ENCODE measurements around the gene CFAP97D2.
"Not testable (repeated sequence)": the region's sequence is repeated elsewhere in the genome, so short reads cannot be mapped to it uniquely, and the experiment has no call there.

CFAP97D2 gene

GRCh38 chr13:114179087-114179658 lies at the start of gene CFAP97D2:
CFAP97D2 (plus strand) TSS chr13:114179257; CDS start chr13:114179331, 74 bp downstream.
- no peak for DNase-seq

- peak; percentile 38 for DNase-seq
Measured at GRCh38 chr13:114129649-114130062, 49.4 kb upstream of the CFAP97D2 start.

- no peak for DNase-seq
Measured at GRCh38 chr13:114130131-114130836, 48.8 kb upstream of the CFAP97D2 start.

GRCh38 chr13:114130837-114131582 lies 48.0 kb upstream of the CFAP97D2 start:
- peak; percentile 81 for DNase-seq

- peak; percentile 52 for DNase-seq
Measured at GRCh38 chr13:114131583-114132418, 47.3 kb upstream of the CFAP97D2 start.

- peak; percentile 77 for DNase-seq
Measured at GRCh38 chr13:114132419-114133121, 46.5 kb upstream of the CFAP97D2 start, which contains the start of gene RASA3. RASA3 (minus strand) TSS chr13:114132623; CDS start chr13:114132489, 134 bp downstream.

GRCh38 chr13:114133126-114133525 lies 45.9 kb upstream of the CFAP97D2 start:
- not testable (repeated sequence) for DNase-seq

GRCh38 chr13:114133552-114133951 lies 45.5 kb upstream of the CFAP97D2 start:
- not testable (repeated sequence) for DNase-seq

- DNase-seq, result peak; percentile 53
Measured at GRCh38 chr13:114134111-114134943, 44.7 kb upstream of the CFAP97D2 start.

- peak; percentile 0 for DNase-seq
Measured at GRCh38 chr13:114134944-114135610, 44.0 kb upstream of the CFAP97D2 start.

GRCh38 chr13:114135731-114136171 lies 43.3 kb upstream of the CFAP97D2 start:
- no peak for DNase-seq

- DNase-seq, result no peak
Measured at GRCh38 chr13:114136576-114136975, 42.5 kb upstream of the CFAP97D2 start.

GRCh38 chr13:114140131-114140905 lies 38.7 kb upstream of the CFAP97D2 start:
- peak; percentile 63 for DNase-seq

GRCh38 chr13:114140906-114141250 lies 38.2 kb upstream of the CFAP97D2 start:
- DNase-seq, result peak; percentile 70

GRCh38 chr13:114141261-114141996 lies 37.6 kb upstream of the CFAP97D2 start:
- DNase-seq, result no peak

- DNase-seq, result no peak
Measured at GRCh38 chr13:114142137-114142550, 36.9 kb upstream of the CFAP97D2 start.

GRCh38 chr13:114142640-114143490 lies 36.2 kb upstream of the CFAP97D2 start:
- DNase-seq, result peak; percentile 85

Measured in CD4-positive, alpha-beta T cell treated with Interleukin-6 for 4 hours (primary cell).